Activated gamma-delta T cell (primary cell): ENCODE results near the gene CDC6.
"Not testable (repeated sequence)": the region's sequence is repeated elsewhere in the genome, so short reads cannot be mapped to it uniquely, and the experiment has no call there.

Experiments used
- DNase-seq: peaks from one replicate; lab custom pipeline; 2025; lab: John Stamatoyannopoulos, UW

The CDC6 gene

GRCh38 chr17:40290629-40291280 lies 3.1 kb downstream of the CDC6 start:
- no peak for DNase-seq

GRCh38 chr17:40291281-40291664 lies 3.6 kb downstream of the CDC6 start:
- no peak for DNase-seq

GRCh38 chr17:40293363-40293762 lies 5.7 kb downstream of the CDC6 start:
- no peak for DNase-seq

GRCh38 chr17:40295488-40296436 lies 8.1 kb downstream of the CDC6 start:
- no peak for DNase-seq

- no peak for DNase-seq
These were observed 9.8 kb downstream of the CDC6 start for GRCh38 chr17:40297511-40297910.

GRCh38 chr17:40298726-40299125 lies 11.0 kb downstream of the CDC6 start:
- DNase-seq: no peak

GRCh38 chr17:40299159-40299757 lies 11.6 kb downstream of the CDC6 start:
- not testable (repeated sequence) for DNase-seq

- no peak for DNase-seq
These were observed 13.6 kb downstream of the CDC6 start for GRCh38 chr17:40301315-40301714.

- DNase-seq: no peak
These were observed 15.5 kb downstream of the CDC6 start for GRCh38 chr17:40303009-40303657.

GRCh38 chr17:40303708-40304551 lies 16.3 kb downstream of the CDC6 start:
- no peak for DNase-seq

GRCh38 chr17:40304552-40304863 lies 16.8 kb downstream of the CDC6 start:
- DNase-seq: not testable (repeated sequence)

- DNase-seq: not testable (repeated sequence)
These were observed 17.2 kb downstream of the CDC6 start for GRCh38 chr17:40304866-40305265.

- DNase-seq: no peak
These were observed 18.7 kb downstream of the CDC6 start for GRCh38 chr17:40306395-40306794.

- DNase-seq: no peak
These were observed 19.5 kb downstream of the CDC6 start for GRCh38 chr17:40307001-40307730.

- no peak for DNase-seq
These were observed 20.1 kb downstream of the CDC6 start for GRCh38 chr17:40307740-40308239.

GRCh38 chr17:40309031-40309948 lies 21.6 kb downstream of the CDC6 start, which contains the start of gene RARA:
Gene RARA, plus strand, starts transcription at chr17:40309180. Its CDS starts 22,039 bp downstream, at chr17:40331219.
- no peak for DNase-seq

- DNase-seq: no peak
These were observed 22.4 kb downstream of the CDC6 start for GRCh38 chr17:40309949-40310510.

- DNase-seq: no peak
These were observed 23.3 kb downstream of the CDC6 start for GRCh38 chr17:40310882-40311391.

- no peak for DNase-seq
These were observed 23.9 kb downstream of the CDC6 start for GRCh38 chr17:40311575-40311974.
